H1 (cell line): ENCODE data around the gene CNTN5. TPM values are rescaled to one million over a fixed set of nuclear protein-coding genes. Genes with fewer than 3 reads are reported as not detected.

ENCODE experiments used
- CTCF ChIA-PET: fragments of 300-600 bp; sonication (Branson Sonifier 250); formaldehyde crosslinking; loops from one replicate; lab custom pipeline; 2021; ENCODE audit not compliant: partially characterized antibody; lab: Charles Lee
- POLR2A ChIA-PET: fragments of 300-600 bp; sonication (Branson Sonifier 250); formaldehyde crosslinking; loops from one replicate; lab custom pipeline; 2021; ENCODE audit warnings: inconsistent platforms; ENCODE audit not compliant: partially characterized antibody; lab: Charles Lee
- DNase-seq, 2 experiments: peaks; one replicate each; pipeline versions ENCODE4 v3.0.0 to v3.0.0-alpha.2; 2010 to 2022; ENCODE audit warnings: low spot score in 2 of 2, low read depth in 1 of 2, mixed read lengths in 1 of 2
- FAIRE-seq: peaks from 2 replicates; lab custom pipeline; 2011; peaks lifted over from hg19 to GRCh38; lab: Jason Lieb, UNC
- H2AFZ ChIP-seq: 2 replicates; pipeline ENCODE4 v1.8.1; 2012; ENCODE audit warnings: low read length, inconsistent platforms
- H2AK5ac ChIP-seq: 2 replicates; pipeline ENCODE4 v1.6.1; 2013; ENCODE audit warnings: low read depth, low read length
- H2BK120ac ChIP-seq: replicated peaks from 2 replicates; pipeline ENCODE3; 2013; ENCODE audit warnings: low read depth, low read length, inconsistent platforms
- H2BK12ac ChIP-seq: 2 replicates; pipeline ENCODE4 v1.6.1; 2013; ENCODE audit warnings: low read depth, low read length
- H2BK15ac ChIP-seq: 2 replicates; pipeline ENCODE4 v1.6.1; 2013; ENCODE audit warnings: low read length
- H2BK20ac ChIP-seq: 2 replicates; pipeline ENCODE4 v1.6.1; 2013; ENCODE audit warnings: low read length
- H2BK5ac ChIP-seq: 2 replicates; pipeline ENCODE4 v1.6.1; 2013; ENCODE audit warnings: low read depth, low read length
- H3K14ac ChIP-seq: 2 replicates; pipeline ENCODE4 v1.6.1; 2013; ENCODE audit warnings: inconsistent platforms; ENCODE audit not compliant: insufficient read length
- H3K18ac ChIP-seq: 2 replicates; pipeline ENCODE4 v1.6.1; 2013; ENCODE audit warnings: low read length; ENCODE audit errors: extremely low read depth
- H3K23ac ChIP-seq: 2 replicates; pipeline ENCODE4 v1.6.1; 2013; ENCODE audit warnings: inconsistent platforms; ENCODE audit not compliant: insufficient read length
- H3K23me2 ChIP-seq: 2 replicates; pipeline ENCODE4 v1.6.1; 2013; ENCODE audit warnings: low read depth, low read length
- H3K27ac ChIP-seq: 2 replicates; pipeline ENCODE4 v1.6.1; 2011; ENCODE audit warnings: low read depth, low read length, inconsistent platforms
- H3K27me3 ChIP-seq, 4 experiments: replicated peaks in 1 of 4; 1 replicate in 1 of 4; 2 replicates in 3 of 4; pipeline versions ENCODE4 v1.6.1 to v1.8.1; 2011 to 2013; ENCODE audit warnings: low read length in 3 of 4, mild to moderate bottlenecking in 3 of 4, inconsistent platforms in 2 of 4, mixed read lengths in 2 of 4, moderate library complexity in 1 of 4; ENCODE audit not compliant: control insufficient read depth in 3 of 4, insufficient read depth in 3 of 4; ENCODE audit errors: extremely low read depth in 1 of 4
- H3K36me3 ChIP-seq, 4 experiments: 2 replicates each; pipeline versions ENCODE4 v1.6.1 to v1.8.1; 2011 to 2013; ENCODE audit warnings: mild to moderate bottlenecking in 4 of 4, low read length in 3 of 4, moderate library complexity in 2 of 4, control low read depth in 1 of 4, inconsistent platforms in 1 of 4; ENCODE audit not compliant: insufficient read depth in 4 of 4, control insufficient read depth in 2 of 4
- H3K4ac ChIP-seq: replicated peaks from 2 replicates; pipeline ENCODE3; 2013; ENCODE audit warnings: low read length, low read depth, mixed read lengths, inconsistent platforms; ENCODE audit not compliant: insufficient read length
- H3K4me1 ChIP-seq, 4 experiments: replicated peaks in 1 of 4; 1 replicate in 1 of 4; 2 replicates in 3 of 4; pipeline versions ENCODE4 v1.6.1 to v1.8.1; 2011 to 2013; ENCODE audit warnings: low read length in 3 of 4, inconsistent platforms in 2 of 4, mixed read lengths in 1 of 4; ENCODE audit not compliant: insufficient read depth in 4 of 4, control insufficient read depth in 3 of 4
- H3K4me2 ChIP-seq, 2 experiments: 2 replicates each; pipeline versions ENCODE4 v1.6.1 to v1.8.1; 2011 to 2013; ENCODE audit warnings: low read depth in 2 of 2, low read length in 2 of 2, control low read depth in 1 of 2, inconsistent platforms in 1 of 2, mild to moderate bottlenecking in 1 of 2; ENCODE audit not compliant: insufficient read depth in 1 of 2
- H3K4me3 ChIP-seq, 4 experiments: fragments of 200-600, 300-600 bp in 1 of 4; sonication (generic), shearing (Covaris generic), sonication (Bioruptor Twin) in 1 of 4; 2 replicates each; pipeline versions ENCODE4 v1.5.1 to v1.8.1; 2011 to 2016; ENCODE audit warnings: low read length in 4 of 4, low read depth in 3 of 4, control low read depth in 2 of 4, inconsistent platforms in 2 of 4, mild to moderate bottlenecking in 2 of 4, mixed read lengths in 1 of 4, moderate library complexity in 1 of 4; ENCODE audit not compliant: insufficient read depth in 2 of 4; ENCODE audit errors: extremely low read depth in 1 of 4
- H3K56ac ChIP-seq: replicated peaks from 2 replicates; pipeline ENCODE3; 2013; ENCODE audit warnings: low read depth, mild to moderate bottlenecking, mixed read lengths, low read length, inconsistent platforms; ENCODE audit not compliant: insufficient read length
- H3K79me1 ChIP-seq: 2 replicates; pipeline ENCODE4 v1.6.1; 2013; ENCODE audit warnings: low read depth, low read length, control low read depth
- H3K79me2 ChIP-seq, 2 experiments: 2 replicates each; pipeline versions ENCODE4 v1.6.1 to v1.8.1; 2012 to 2013; ENCODE audit warnings: low read length in 2 of 2, mild to moderate bottlenecking in 2 of 2, inconsistent platforms in 1 of 2; ENCODE audit not compliant: insufficient read depth in 2 of 2, control insufficient read depth in 1 of 2
- H3K9ac ChIP-seq, 4 experiments: replicated peaks in 1 of 4; 1 replicate in 1 of 4; 2 replicates in 3 of 4; pipeline versions ENCODE4 v1.6.1 to v1.8.1; 2011 to 2013; ENCODE audit warnings: low read depth in 3 of 4, low read length in 3 of 4, control low read depth in 2 of 4, mild to moderate bottlenecking in 2 of 4, moderate library complexity in 2 of 4, inconsistent platforms in 1 of 4; ENCODE audit errors: extremely low read depth in 1 of 4
- H3K9me3 ChIP-seq, 2 experiments: 2 replicates each; pipeline versions ENCODE4 v1.6.1 to v1.8.1; 2012 to 2013; ENCODE audit warnings: mild to moderate bottlenecking in 2 of 2, moderate library complexity in 2 of 2, control low read depth in 1 of 2, inconsistent platforms in 1 of 2, low read depth in 1 of 2, low read length in 1 of 2, mixed read lengths in 1 of 2; ENCODE audit not compliant: insufficient read depth in 2 of 2
- H4K20me1 ChIP-seq, 2 experiments: replicated peaks in 1 of 2; 2 replicates each; pipeline versions ENCODE3 to v1.8.1; 2011 to 2013; ENCODE audit warnings: inconsistent platforms in 2 of 2, low read length in 2 of 2, mild to moderate bottlenecking in 1 of 2; ENCODE audit not compliant: insufficient read depth in 2 of 2, control insufficient read depth in 1 of 2
- H4K5ac ChIP-seq: 2 replicates; pipeline ENCODE4 v1.6.1; 2013; ENCODE audit warnings: low read length, low read depth, mixed read lengths, inconsistent platforms; ENCODE audit not compliant: insufficient read length
- H4K8ac ChIP-seq: 2 replicates; pipeline ENCODE4 v1.8.0; 2013; ENCODE audit warnings: mild to moderate bottlenecking, moderate library complexity, low read length, inconsistent platforms; ENCODE audit not compliant: insufficient read depth; ENCODE audit errors: extremely low read depth
- H4K91ac ChIP-seq: replicated peaks from 2 replicates; pipeline ENCODE3; 2013; ENCODE audit warnings: low read length, mixed read lengths, inconsistent platforms; ENCODE audit not compliant: insufficient read length
- BCL11A ChIP-seq, 2 experiments: IDR thresholded peaks; one replicate each; pipeline ENCODE4 v1.6.1; 2011; ENCODE audit warnings: low read depth in 2 of 2, low read length in 2 of 2, mild to moderate bottlenecking in 2 of 2
- CBX8 ChIP-seq: fragments of 300-800, 300-1000 bp; sonication (generic); IDR thresholded peaks from 2 replicates; pipeline ENCODE4 v1.7.1; 2016; ENCODE audit warnings: low read depth, low read length, borderline replicate concordance
- CHD1 ChIP-seq: IDR thresholded peaks from 2 replicates; pipeline ENCODE4 v1.6.1; 2012; ENCODE audit warnings: low read depth, low read length, improper control_type of control experiment
- CTBP2 ChIP-seq: IDR thresholded peaks from 2 replicates; pipeline ENCODE4 v1.7.0; 2011; ENCODE audit warnings: borderline replicate concordance, mild to moderate bottlenecking, moderate library complexity, mixed read lengths, low read length; ENCODE audit not compliant: insufficient read depth, insufficient read length
- KDM1A ChIP-seq: fragments of 200-600, 300-600 bp; sonication (generic); IDR thresholded peaks from 2 replicates; pipeline ENCODE4 v1.7.1; 2016; ENCODE audit warnings: mild to moderate bottlenecking, low read length, borderline replicate concordance
- MAX ChIP-seq: IDR thresholded peaks from 2 replicates; pipeline ENCODE4 v1.6.1; 2012; ENCODE audit warnings: inconsistent platforms
- RAD21 ChIP-seq, 2 experiments: IDR thresholded peaks in 1 of 2; conservative IDR thresholded peaks in 1 of 2; 2 replicates each; pipeline ENCODE4 v1.6.1; 2011; ENCODE audit warnings: low read depth in 2 of 2, low read length in 2 of 2, improper control_type of control experiment in 1 of 2, inconsistent platforms in 1 of 2, mild to moderate bottlenecking in 1 of 2, moderate library complexity in 1 of 2
- RXRA ChIP-seq: IDR thresholded peaks from 2 replicates; pipeline ENCODE4 v1.6.1; 2011; ENCODE audit warnings: low read depth, mild to moderate bottlenecking, low read length, moderate library complexity; ENCODE audit not compliant: insufficient read depth
- SUZ12 ChIP-seq: fragments of 200-600 bp; sonication (generic); IDR thresholded peaks from 2 replicates; pipeline ENCODE4 v1.6.1; 2012; ENCODE audit warnings: mild to moderate bottlenecking, inconsistent platforms, low read length, moderate library complexity, mixed read lengths
- WGBS, 2 experiments: shearing (Covaris generic) in 1 of 2; methylation state at CpG; one replicate each; pipeline versions ENCODE4 v1.1.6 to v1.1.7; 2013 to 2015; ENCODE audit warnings: low lambda C conversion rate in 2 of 2, mixed read lengths in 2 of 2, inconsistent platforms in 1 of 2, low coverage in 1 of 2, missing lambda C conversion rate in 1 of 2; ENCODE audit not compliant: insufficient replicate concordance in 2 of 2, insufficient coverage in 1 of 2, insufficient read length in 1 of 2; ENCODE audit errors: extremely low coverage in 1 of 2, missing lambda C conversion rate in 1 of 2; 5-methylcytosine and 5-hydroxymethylcytosine counted together
- polyA plus RNA-seq, 7 experiments: library from polyadenylated mRNA; depleted of rRNA in 3 of 7; stranded (reverse) in 5 of 7; unstranded in 2 of 7; fragments of >200 nt in 5 of 7; fragments of 200-250 nt in 2 of 7; gene quantifications; 1 replicate in 5 of 7; 2 replicates in 1 of 7; 4 replicates in 1 of 7; pipeline versions ENCODE4 v1.2.1 to v1.2.3, GENCODE V29; 2011 to 2013; ENCODE audit warnings: missing spikeins in 2 of 7, mixed read lengths in 2 of 7
- total RNA-seq: library from RNA; stranded (reverse); fragmentation: NEBNext Ultra II Directional; extraction: Animal tissue kit (Norgen Biotek cat#: 25700); gene quantifications from 2 replicates; pipeline ENCODE4 v1.2.1, GENCODE V29; 2021

Gene CNTN5
- total and polyA plus RNA-seq, 2 of the 8 experiments (the other 6 are each of a cell fraction or from before 2014, with no cell fraction given), result not detected

GRCh38 chr11:99208813-99209212, 188.1 kb downstream of the CNTN5 start:
- Histone ChIP-seq H2BK20ac (no peak overlapping the region), H3K4me1 (no peaks in the 10 kb centered on the region), H4K20me1 (no peaks in the 10 kb centered on the region), H3K23me2 (no peaks in the 10 kb centered on the region), H3K23ac (no peak overlapping the region), H4K5ac (no peak overlapping the region), H2AK5ac (no peak overlapping the region), H4K91ac (no peak overlapping the region), H2BK15ac (no peak overlapping the region), H2AFZ (no peak overlapping the region), H3K4ac (no peak overlapping the region), H3K27me3 (no peaks in the 10 kb centered on the region), H3K56ac (no peak overlapping the region), H3K36me3 (no peaks in the 10 kb centered on the region), H3K79me2 (no peaks in the 10 kb centered on the region), H3K79me1 (no peaks in the 10 kb centered on the region), H3K14ac (no peak overlapping the region), H3K27ac (no peak overlapping the region), H3K9me3 (no peaks in the 10 kb centered on the region), H2BK120ac (no peak overlapping the region), H3K9ac (no peak overlapping the region), H3K4me3 (no peak overlapping the region), H4K8ac (no peak overlapping the region), H2BK12ac (no peak overlapping the region), H2BK5ac (no peak overlapping the region), H3K18ac (no peak overlapping the region), H3K4me2 (no peak overlapping the region)
- 41% methylated on average over 1 of the region's 1 CpG; no CpG with 5 or more reads in 1 of the 2 experiments for WGBS, 2 experiments
- DNase-seq (no peak), FAIRE-seq (no peak)
- TF ChIP-seq CBX8 (no peak), CHD1 (no peak), MAX (no peak), BCL11A (IDR thresholded peaks at IDR 0.05; ENCODE audit: low read depth in 2 of 2, low read length in 2 of 2) (no peak), CTBP2 (no peak), RXRA (no peak), RAD21 (IDR thresholded peaks at IDR 0.05 in 1 of 2, conservative IDR thresholded peaks at IDR 0.05 in 1 of 2; ENCODE audit: low read depth in 2 of 2, low read length in 2 of 2) (no peak), KDM1A (no peak), SUZ12 (no peak)
- POLR2A ChIA-PET, result no interaction called here
- CTCF ChIA-PET, result interaction anchor here (0.7 kb wide), 1 partner anchor 1348 kb away, joined by 3 read pairs; no protein-coding TSS in a partner anchor
